Head of caudate nucleus (tissue), 42 donors: Measurements from ENCODE around the gene DGKI.

Experiments
- DNase-seq, 42 donors: peaks; one replicate each; pipeline versions ENCODE4 v3.0.0 to v3.0.0-alpha.2; 2020 to 2021; ENCODE audit warnings: mixed read lengths in 7 of 42
- intact Hi-C: fragments of 100-400 bp; cut with DNase I; formaldehyde crosslinking; loops from one replicate; pipeline ENCODE4 v1.15.0; 2022

Gene DGKI

GRCh38 chr7:137597856-137598255 lies 248.9 kb downstream of the DGKI start:
- intact Hi-C loops, result no loop called here

GRCh38 chr7:137593115-137593711 lies 253.6 kb downstream of the DGKI start:
- intact Hi-C loops, result loop anchor here (5.0 kb wide), 1 partner anchor 426 kb away; no protein-coding TSS in a partner anchor
- no peak for DNase-seq

More at GRCh38 chr7:137597856-137598255, 248.9 kb downstream of the DGKI start:
- no peak for DNase-seq

- intact Hi-C loops, result loop anchor here (5.0 kb wide), 1 partner anchor 425 kb away; no protein-coding TSS in a partner anchor
- peak; percentile 26 to 87 (median 66) for DNase-seq
These were observed 254.4 kb downstream of the DGKI start for GRCh38 chr7:137592232-137592896.

GRCh38 chr7:137591421-137591837 lies 255.3 kb downstream of the DGKI start:
- intact Hi-C loops, result loop anchor here (5.0 kb wide), 1 partner anchor 424 kb away; no protein-coding TSS in a partner anchor
- DNase-seq, result peak in 1 of 42 donors; percentile 3

- intact Hi-C loops, result loop anchor here (5.0 kb wide), 1 partner anchor 424 kb away; no protein-coding TSS in a partner anchor
- DNase-seq, result peak in 4 of 42 donors; percentile 5 to 19 (median 11)
These were observed 255.9 kb downstream of the DGKI start for GRCh38 chr7:137590756-137591305.

GRCh38 chr7:137590071-137590755 lies 256.6 kb downstream of the DGKI start:
- intact Hi-C loops, result loop anchor here (5.0 kb wide), 1 partner anchor 423 kb away; no protein-coding TSS in a partner anchor

GRCh38 chr7:137587326-137587725 lies 259.4 kb downstream of the DGKI start:
- intact Hi-C loops, result no loop called here
- no peak for DNase-seq

More at GRCh38 chr7:137590071-137590755, 256.6 kb downstream of the DGKI start:
- no peak for DNase-seq

- intact Hi-C loops, result no loop called here
- no peak for DNase-seq
These were observed 261.2 kb downstream of the DGKI start for GRCh38 chr7:137585591-137585990.

- no peak for DNase-seq
- intact Hi-C loops, result no loop called here
These were observed 263.6 kb downstream of the DGKI start for GRCh38 chr7:137583172-137583571.

GRCh38 chr7:137579913-137580640 lies 266.7 kb downstream of the DGKI start:
- no peak for DNase-seq
- intact Hi-C loops, result no loop called here

GRCh38 chr7:137578541-137578940 lies 268.2 kb downstream of the DGKI start:
- intact Hi-C loops, result no loop called here
- no peak for DNase-seq

- intact Hi-C loops, result no loop called here
- no peak for DNase-seq
These were observed 269.6 kb downstream of the DGKI start for GRCh38 chr7:137577184-137577583.

- DNase-seq, result no peak
- intact Hi-C loops, result no loop called here
These were observed 270.3 kb downstream of the DGKI start for GRCh38 chr7:137576481-137576880.

- intact Hi-C loops, result no loop called here
- DNase-seq, result no peak
These were observed 272.0 kb downstream of the DGKI start for GRCh38 chr7:137574812-137575211.

GRCh38 chr7:137572056-137572784 lies 274.6 kb downstream of the DGKI start:
- intact Hi-C loops, result no loop called here
- DNase-seq, result no peak

GRCh38 chr7:137564677-137565076 lies 282.1 kb downstream of the DGKI start:
- intact Hi-C loops, result no loop called here
- DNase-seq, result no peak

- DNase-seq, result no peak
- intact Hi-C loops, result no loop called here
These were observed 282.8 kb downstream of the DGKI start for GRCh38 chr7:137563981-137564380.

- DNase-seq, result peak in 12 of 42 donors; percentile 4 to 56 (median 20)
- intact Hi-C loops, result no loop called here
These were observed 299.3 kb downstream of the DGKI start for GRCh38 chr7:137547485-137547884.
